PFSK-1 (cell line): ENCODE measurements around the gene FUT8.

Source experiments
- FOXP2 ChIP-seq: optimal IDR thresholded peaks from 2 replicates; pipeline ENCODE3; 2011; ENCODE audit warnings: borderline replicate concordance, control low read depth, inconsistent platforms; ENCODE audit not compliant: insufficient read depth; ENCODE audit errors: extremely low read length, extremely low read depth
- POLR2AphosphoS5 ChIP-seq: IDR thresholded peaks from 2 replicates; pipeline ENCODE4 v1.6.1; 2012; ENCODE audit warnings: low read depth, mild to moderate bottlenecking, control low read depth, low read length, moderate library complexity
- REST ChIP-seq, 2 experiments: IDR thresholded peaks; 2 replicates each; pipeline versions ENCODE4 v1.6.1 to v1.8.0; 2011 to 2012; ENCODE audit warnings: low read depth in 2 of 2, low read length in 2 of 2, control low read depth in 1 of 2, inconsistent platforms in 1 of 2, mild to moderate bottlenecking in 1 of 2, moderate library complexity in 1 of 2; ENCODE audit not compliant: insufficient read depth in 1 of 2
- SIN3A ChIP-seq: IDR thresholded peaks from 2 replicates; pipeline ENCODE4 v1.6.1; 2012; ENCODE audit warnings: mild to moderate bottlenecking, low read length, moderate library complexity, borderline replicate concordance; ENCODE audit not compliant: insufficient read depth
- TAF1 ChIP-seq: IDR thresholded peaks from 2 replicates; pipeline ENCODE4 v1.6.1; 2012; ENCODE audit warnings: low read length, control low read depth, borderline replicate concordance; ENCODE audit not compliant: insufficient read depth

Gene FUT8

GRCh38 chr14:65604535-65604934, 192.0 kb downstream of the FUT8 start:
- TF ChIP-seq POLR2AphosphoS5 (no peak), REST (IDR thresholded peaks at IDR 0.05; ENCODE audit: insufficient read depth in 1 of 2, low read depth in 2 of 2, low read length in 2 of 2) (no peak), FOXP2 (no peak), TAF1 (no peak), SIN3A (no peak)

GRCh38 chr14:65604936-65605335, 192.4 kb downstream of the FUT8 start:
- no peak for TF ChIP-seq REST (IDR thresholded peaks at IDR 0.05; ENCODE audit: insufficient read depth in 1 of 2, low read depth in 2 of 2, low read length in 2 of 2)
- no peak for TF ChIP-seq POLR2AphosphoS5
- TF ChIP-seq TAF1: no peak

GRCh38 chr14:65606460-65606859, 193.9 kb downstream of the FUT8 start:
- TF ChIP-seq SIN3A (no peak), FOXP2 (no peak), TAF1 (no peak), REST (IDR thresholded peaks at IDR 0.05; ENCODE audit: insufficient read depth in 1 of 2, low read depth in 2 of 2, low read length in 2 of 2) (no peak), POLR2AphosphoS5 (no peak)

- TF ChIP-seq POLR2AphosphoS5: no peak
- TF ChIP-seq SIN3A: no peak
- TF ChIP-seq TAF1: no peak
- TF ChIP-seq REST (IDR thresholded peaks at IDR 0.05; ENCODE audit: insufficient read depth in 1 of 2, low read depth in 2 of 2, low read length in 2 of 2): no peak
- no peak for TF ChIP-seq FOXP2
Observed at GRCh38 chr14:65613131-65613650, 200.7 kb downstream of the FUT8 start.

GRCh38 chr14:65618996-65619395, 206.5 kb downstream of the FUT8 start:
- TF ChIP-seq FOXP2: no peak
- TF ChIP-seq POLR2AphosphoS5: no peak
- no peak for TF ChIP-seq REST (IDR thresholded peaks at IDR 0.05; ENCODE audit: insufficient read depth in 1 of 2, low read depth in 2 of 2, low read length in 2 of 2)
- no peak for TF ChIP-seq SIN3A
- no peak for TF ChIP-seq TAF1
